K562 (cell line): ENCODE data around the gene ADK. TPM values are rescaled to one million over a fixed set of nuclear protein-coding genes. Genes with fewer than 3 reads are reported as not detected.

ENCODE experiments used
- ATAC-seq: fragments of 200-7000 bp; cut with Tn5 transposase; 3 replicates; pipeline ENCODE4 v1.9.1; 2020; ENCODE audit warnings: moderate library complexity
- BruUV-seq: library from RNA; stranded (reverse); fragments of 400-500 nt; replicated peaks from 2 replicates; lab custom pipeline; 2021; lab: Mats Ljungman, UMichigan
- CTCF ChIA-PET: fragments of 300-600 bp; formaldehyde crosslinking; extraction: SDS; loops from one replicate; lab custom pipeline; 2021; ENCODE audit warnings: low intra/inter-chr PET ratio; lab: Yijun Ruan, JAX
- POLR2A ChIA-PET: fragments of 300-600, 350-650 bp; sonication (Branson Sonifier 250); formaldehyde crosslinking; extraction: SDS; loops from one replicate; lab custom pipeline; 2021; ENCODE audit warnings: antibody characterized with exemption, inconsistent platforms; lab: Yijun Ruan, JAX
- DNase-seq, 4 experiments: peaks; one replicate each; pipeline versions ENCODE4 v3.0.0 to v3.0.0-alpha.2; 2011 to 2018; ENCODE audit warnings: low spot score in 3 of 4, mixed read lengths in 3 of 4; ENCODE audit errors: extremely low read depth in 1 of 4
- FAIRE-seq: peaks from 2 replicates; lab custom pipeline; 2011; peaks lifted over from hg19 to GRCh38; lab: Jason Lieb, UNC
- H2AFZ ChIP-seq: 2 replicates; pipeline ENCODE4 v1.6.0; 2011; ENCODE audit warnings: low read depth, low read length, control low read depth, inconsistent platforms
- H3K27ac ChIP-seq: fragments of 200-600 bp; 3 replicates; pipeline ENCODE4 v1.8.0; 2011; ENCODE audit warnings: low read depth, mild to moderate bottlenecking, control low read depth, inconsistent platforms, low read length, moderate library complexity, mixed read lengths; ENCODE audit errors: extremely low read depth
- H3K27me3 ChIP-seq, 2 experiments: fragments of 300-600 bp in 1 of 2; 2 replicates in 1 of 2; 3 replicates in 1 of 2; pipeline versions ENCODE4 v1.6.0 to v1.8.0; 2011; ENCODE audit warnings: inconsistent platforms in 2 of 2, low read length in 2 of 2, mild to moderate bottlenecking in 1 of 2, mixed read lengths in 1 of 2, moderate library complexity in 1 of 2; ENCODE audit not compliant: control insufficient read depth in 2 of 2, insufficient read depth in 2 of 2
- H3K36me3 ChIP-seq: fragments of 300-600 bp; 3 replicates; pipeline ENCODE4 v1.8.0; 2011; ENCODE audit warnings: mild to moderate bottlenecking, low read length, inconsistent platforms; ENCODE audit not compliant: control insufficient read depth, insufficient read depth
- H3K4me1 ChIP-seq, 2 experiments: fragments of 200-600 bp in 1 of 2; replicated peaks in 1 of 2; 2 replicates in 1 of 2; 3 replicates in 1 of 2; pipeline versions ENCODE4 v1.5.1 to v1.8.0; 2011; ENCODE audit warnings: inconsistent platforms in 2 of 2, low read length in 2 of 2, mild to moderate bottlenecking in 1 of 2, mixed read lengths in 1 of 2, moderate library complexity in 1 of 2; ENCODE audit not compliant: control insufficient read depth in 2 of 2, insufficient read depth in 2 of 2
- H3K4me2 ChIP-seq: 2 replicates; pipeline ENCODE4 v1.6.1; 2011; ENCODE audit warnings: low read length, control low read depth, inconsistent platforms, mixed read lengths; ENCODE audit not compliant: insufficient read depth
- H3K4me3 ChIP-seq: fragments of 200-600 bp; sonication (generic), shearing (Covaris generic); 2 replicates; pipeline ENCODE4 v1.5.1; 2016; ENCODE audit warnings: control low read depth, inconsistent platforms
- H3K79me2 ChIP-seq: fragments of 200-600 bp; 3 replicates; pipeline ENCODE4 v1.8.0; 2011; ENCODE audit warnings: low read length, inconsistent platforms; ENCODE audit not compliant: control insufficient read depth, insufficient read depth
- H3K9ac ChIP-seq, 2 experiments: 2 replicates each; pipeline versions ENCODE4 v1.6.0 to v1.6.1; 2011; ENCODE audit warnings: low read depth in 2 of 2, low read length in 2 of 2, control low read depth in 1 of 2, inconsistent platforms in 1 of 2, mild to moderate bottlenecking in 1 of 2, mixed read lengths in 1 of 2; ENCODE audit not compliant: insufficient read depth in 1 of 2
- H3K9me1 ChIP-seq: one replicate; pipeline ENCODE4 v1.6.0; 2011; ENCODE audit warnings: inconsistent platforms, mild to moderate bottlenecking, low read length, moderate library complexity; ENCODE audit not compliant: control insufficient read depth, insufficient read depth
- H3K9me3 ChIP-seq: replicated peaks from 2 replicates; pipeline ENCODE4 v1.5.1; 2011; ENCODE audit warnings: low read depth, low read length, inconsistent platforms; ENCODE audit not compliant: control insufficient read depth, insufficient read depth
- H4K20me1 ChIP-seq: replicated peaks from 2 replicates; pipeline ENCODE4 v1.6.1; 2011; ENCODE audit warnings: low read length, inconsistent platforms, mixed read lengths; ENCODE audit not compliant: control insufficient read depth, insufficient read depth
- CHAMP1 ChIP-seq: fragments of 450-650 bp; IDR thresholded peaks from 2 replicates; pipeline ENCODE4 v1.6.1; 2016; ENCODE audit warnings: mild to moderate bottlenecking
- FOXJ3 ChIP-seq: sonication (generic); formaldehyde crosslinking; IDR thresholded peaks from 2 replicates; pipeline ENCODE4 v1.4.0; 2020; ENCODE audit warnings: mild to moderate bottlenecking, missing genetic modification reagents
- KAT8 ChIP-seq: fragments of 450-650 bp; IDR thresholded peaks from 2 replicates; pipeline ENCODE4 v1.6.1; 2016; ENCODE audit warnings: low read depth, mild to moderate bottlenecking
- MEIS2 ChIP-seq: fragments of 450-650 bp; IDR thresholded peaks from 2 replicates; pipeline ENCODE4 v1.6.1; 2014; ENCODE audit warnings: mild to moderate bottlenecking; ENCODE audit not compliant: partially characterized antibody
- MYBL2 ChIP-seq, 2 experiments: fragments of 450-650 bp in 1 of 2; sonication (generic) in 1 of 2; formaldehyde crosslinking in 1 of 2; IDR thresholded peaks; 2 replicates each; pipeline versions ENCODE4 v1.6.1 to v1.8.1; 2017 to 2022; ENCODE audit warnings: borderline replicate concordance in 1 of 2, inconsistent platforms in 1 of 2, low read depth in 1 of 2, mild to moderate bottlenecking in 1 of 2, missing genetic modification reagents in 1 of 2, moderate library complexity in 1 of 2
- RBBP5 ChIP-seq: fragments of 200-600 bp; sonication (generic); IDR thresholded peaks from 2 replicates; pipeline ENCODE4 v1.6.1; 2012; ENCODE audit warnings: borderline replicate concordance, mild to moderate bottlenecking, low read length, control low read depth, inconsistent platforms; ENCODE audit not compliant: insufficient read depth, poor library complexity, severe bottlenecking
- TSHZ1 ChIP-seq: fragments of 250-450 bp; sonication (Bioruptor Pico); IDR thresholded peaks from 2 replicates; pipeline ENCODE4 v1.4.0; 2020; ENCODE audit warnings: mild to moderate bottlenecking, moderate library complexity
- UBTF ChIP-seq, 2 experiments: IDR thresholded peaks; 2 replicates each; pipeline ENCODE4 v1.6.1; 2012; ENCODE audit warnings: improper control_type of control experiment in 2 of 2, low read depth in 2 of 2, low read length in 2 of 2, borderline replicate concordance in 1 of 2
- USF1 ChIP-seq: sonication (generic); formaldehyde crosslinking; IDR thresholded peaks from 2 replicates; pipeline ENCODE4 v1.9.0; 2022; ENCODE audit warnings: mild to moderate bottlenecking, missing genetic modification reagents
- WGBS: fragments of 100-300 bp; shearing (Covaris generic); methylation state at CpG from one replicate; pipeline ENCODE4 v1.1.6; 2016; ENCODE audit warnings: low coverage, mixed read lengths; ENCODE audit not compliant: insufficient coverage; ENCODE audit errors: missing lambda C conversion rate; 5-methylcytosine and 5-hydroxymethylcytosine counted together
- in situ Hi-C: fragments of 300-500 bp; cut with MboI; formaldehyde crosslinking; loops from 4 replicates; pipeline ENCODE4 v1.15.0; 2018; ENCODE audit warnings: inconsistent platforms, mixed read lengths
- intact Hi-C: fragments of 100-400 bp; cut with micrococcal nuclease; formaldehyde crosslinking; loops from 2 replicates; pipeline ENCODE4 v1.14.2; 2022
- polyA plus RNA-seq, 8 experiments: library from polyadenylated mRNA; depleted of rRNA in 4 of 8; stranded (reverse) in 5 of 8; unstranded in 3 of 8; fragments of >200 nt; fragmentation: Nextera tagmentation in 2 of 8; fragmentation: Illumina TruSeq in 1 of 8; extraction: Ambion mirVana in 2 of 8; extraction: Trizol in 1 of 8; gene quantifications; 2 replicates each; pipeline versions ENCODE4 v1.2.1 to v1.2.3, GENCODE V29; 2011 to 2014; ENCODE audit warnings: inconsistent platforms in 1 of 8, missing spikeins in 1 of 8
- total RNA-seq, 7 experiments: library from RNA; depleted of rRNA in 6 of 7; stranded (reverse); fragments of >200 nt in 6 of 7; fragmentation: Illumina TruSeq in 2 of 7; extraction: Trizol in 2 of 7; gene quantifications; 2 replicates each; pipeline versions ENCODE4 v1.2.1 to v1.2.3, GENCODE V29; 2011 to 2021; ENCODE audit warnings: low replicate concordance in 1 of 7
- TF ChIP-seq, protein P1 (sequence below): fragments of 450-650 bp; IDR thresholded peaks from 2 replicates; pipeline ENCODE4 v1.6.1; 2016; ENCODE audit warnings: antibody characterized with exemption

ADK gene
- total and polyA plus RNA-seq, 9 of the 15 experiments (the other 6 are each of a cell fraction or from before 2014, with no cell fraction given) = 54.2 to 97.8 (median 73.6) TPM

DNA sequence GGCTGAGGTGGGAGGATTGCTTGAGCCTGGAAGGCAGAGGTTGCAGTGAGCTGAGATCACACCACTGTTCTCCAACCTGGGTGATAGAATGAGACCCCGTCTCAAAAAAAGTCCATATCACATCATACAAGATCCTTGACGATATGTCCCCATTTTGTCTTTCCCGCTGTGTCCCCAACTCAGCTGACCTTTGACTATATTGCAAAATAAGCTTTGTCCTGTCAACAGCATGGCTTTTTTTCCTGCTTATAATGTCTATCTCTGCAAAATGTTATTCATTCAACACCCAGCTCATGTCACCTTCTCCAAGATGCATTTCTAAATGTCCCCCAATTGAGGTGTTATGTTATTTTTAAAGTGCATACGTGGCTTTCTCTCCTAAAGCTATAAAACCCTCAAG is 539.4 kb downstream of the ADK start:
- H3K4me1 ChIP-seq = no peaks in the 10 kb centered on the region
- ATAC-seq (no peak), FAIRE-seq (no peak), DNase-seq (no peak)
- TF ChIP-seq MEIS2 (no peak), KAT8 (no peak), USF1 (CRISPR knock-in tag) (no peak), TSHZ1 (CRISPR knock-in tag) (no peak), MYBL2 (IDR thresholded peaks at IDR 0.05; ENCODE audit: low read depth) (no peak), MYBL2 (CRISPR knock-in tag; IDR thresholded peaks at IDR 0.05; ENCODE audit: borderline replicate concordance) (no peak), FOXJ3 (no peak), CHAMP1 (no peak), RBBP5 (no peak), UBTF (IDR thresholded peaks at IDR 0.05; ENCODE audit: borderline replicate concordance in 1 of 2, low read depth in 2 of 2, low read length in 2 of 2) (no peak)
- TF ChIP-seq, protein P1, sequence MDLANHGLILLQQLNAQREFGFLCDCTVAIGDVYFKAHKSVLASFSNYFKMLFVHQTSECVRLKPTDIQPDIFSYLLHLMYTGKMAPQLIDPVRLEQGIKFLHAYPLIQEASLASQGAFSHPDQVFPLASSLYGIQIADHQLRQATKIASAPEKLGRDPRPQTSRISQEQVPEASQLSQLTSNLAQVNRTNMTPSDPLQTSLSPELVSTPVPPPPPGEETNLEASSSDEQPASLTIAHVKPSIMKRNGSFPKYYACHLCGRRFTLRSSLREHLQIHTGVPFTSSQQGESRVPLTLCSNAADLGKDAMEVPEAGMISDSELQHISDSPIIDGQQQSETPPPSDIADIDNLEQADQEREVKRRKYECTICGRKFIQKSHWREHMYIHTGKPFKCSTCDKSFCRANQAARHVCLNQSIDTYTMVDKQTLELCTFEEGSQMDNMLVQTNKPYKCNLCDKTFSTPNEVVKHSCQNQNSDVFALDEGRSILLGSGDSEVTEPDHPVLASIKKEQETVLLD = no peak
- no peaks in the 10 kb centered on the region for H3K27me3 ChIP-seq
- intact Hi-C loops = no loop called here
- H3K4me2 ChIP-seq = no peak overlapping the region
- H3K79me2 ChIP-seq = no peaks in the 10 kb centered on the region
- no peak overlapping the region for H3K9ac ChIP-seq
- BruUV-seq = no TSS peak
- no peaks in the 10 kb centered on the region for H3K9me3 ChIP-seq
- CTCF ChIA-PET = no interaction called here
- H3K27ac ChIP-seq = no peak overlapping the region
- H2AFZ ChIP-seq = no peak overlapping the region
- H4K20me1 ChIP-seq = no peaks in the 10 kb centered on the region
- no peaks in the 10 kb centered on the region for H3K9me1 ChIP-seq
- POLR2A ChIA-PET = interaction anchor here (1.0 to 1.3 kb wide), 2 partner anchors 8 to 11 kb away, joined by 3 to 5 read pairs; no protein-coding TSS in a partner anchor
- WGBS = 77% methylated on average over 4 of the region's 4 CpGs
- H3K36me3 ChIP-seq = peaks cover 6% of the 10 kb centered on the region; the same call in 1 of the 3 replicates
- in situ Hi-C loops = no loop called here
- no peak overlapping the region for H3K4me3 ChIP-seq
